HepG2 (cell line): ENCODE results near the gene HLA-DRB1.

Source experiments
- ESRRA ChIP-seq: sonication (generic); formaldehyde crosslinking; IDR thresholded peaks from 2 replicates; pipeline ENCODE4 v1.5.1; 2020; ENCODE audit warnings: mild to moderate bottlenecking, low read depth, missing genetic modification reagents
- SP2 ChIP-seq: sonication (generic); formaldehyde crosslinking; IDR thresholded peaks from 2 replicates; pipeline ENCODE4 v1.5.1; 2020; ENCODE audit warnings: mild to moderate bottlenecking, missing genetic modification reagents
- TAF1 ChIP-seq: sonication (generic); formaldehyde crosslinking; IDR thresholded peaks from 2 replicates; pipeline ENCODE4 v1.4.0; 2020; ENCODE audit warnings: missing genetic modification reagents
- TCF7L2 ChIP-seq: IDR thresholded peaks from 2 replicates; pipeline ENCODE4 v1.6.1; 2011; ENCODE audit warnings: mild to moderate bottlenecking, low read depth, low read length, moderate library complexity
- ZNF121 ChIP-seq: sonication (generic); formaldehyde crosslinking; IDR thresholded peaks from 2 replicates; pipeline ENCODE4 v1.5.0; 2020; ENCODE audit warnings: mild to moderate bottlenecking, missing genetic modification reagents
- ZNF709 ChIP-seq: sonication (generic); formaldehyde crosslinking; IDR thresholded peaks from 2 replicates; pipeline ENCODE4 v1.5.0; 2020; ENCODE audit warnings: mild to moderate bottlenecking, missing genetic modification reagents

GRCh38 chr6:32613475-32613874 is 23.8 kb upstream of the HLA-DRB1 start:
- TF ChIP-seq SP2: no peak
- TF ChIP-seq ESRRA (CRISPR knock-in tag): no peak
- TF ChIP-seq ZNF709 (CRISPR knock-in tag): no peak
- no peak for TF ChIP-seq TCF7L2
- no peak for TF ChIP-seq TAF1 (CRISPR knock-in tag)
- no peak for TF ChIP-seq ZNF121 (CRISPR knock-in tag)
